Posterior vena cava (tissue), 2 donors: Measurements from ENCODE around the gene GKN2. TPM values are rescaled to one million over a fixed set of nuclear protein-coding genes. Genes with fewer than 3 reads are reported as not detected.

Experiments used
- DNase-seq: peaks from one replicate; pipeline ENCODE4 v3.0.0-alpha.2; 2020; ENCODE audit warnings: low spot score
- intact Hi-C, 2 donors: fragments of 100-400 bp; cut with DNase I; formaldehyde crosslinking; loops; one replicate each; pipeline versions ENCODE4 v1.14.1 to v1.14.2; 2022 to 2023
- total RNA-seq, 2 donors: library from RNA; stranded (reverse); fragmentation: NEBNext Ultra II Directional; extraction: Animal tissue kit (Norgen Biotek cat#: 25700); gene quantifications; one replicate each; pipeline ENCODE4 v1.2.1, GENCODE V29; 2021
- donor health status: DM: yes; HTN: yes; CAD: no.
- donor health status: DM: yes; HTN: yes; CAD: no.

GKN2 gene
- total RNA-seq, 2 donors from 2014 or later: not detected

DNA sequence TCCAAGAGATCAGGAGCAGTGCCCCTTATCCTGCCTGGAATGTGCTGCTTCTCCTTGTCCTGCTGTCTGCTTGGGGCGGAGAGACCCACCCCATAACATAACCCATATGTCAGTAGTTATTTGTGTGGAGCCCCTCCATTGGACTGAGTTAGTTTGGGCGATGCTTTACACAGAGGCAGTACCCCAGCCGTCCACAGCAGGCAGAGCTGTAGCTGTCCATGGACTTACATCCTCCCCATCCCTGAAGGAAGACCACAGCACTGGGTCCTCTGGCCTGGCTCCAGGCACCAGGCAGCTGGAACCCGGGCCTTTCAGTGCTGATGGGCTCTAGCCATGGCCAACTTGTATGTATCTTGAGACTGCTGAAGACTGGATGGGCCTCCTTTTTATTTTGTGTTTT, 20.3 kb downstream of the GKN2 start:
- intact Hi-C loops: no loop called here

DNA sequence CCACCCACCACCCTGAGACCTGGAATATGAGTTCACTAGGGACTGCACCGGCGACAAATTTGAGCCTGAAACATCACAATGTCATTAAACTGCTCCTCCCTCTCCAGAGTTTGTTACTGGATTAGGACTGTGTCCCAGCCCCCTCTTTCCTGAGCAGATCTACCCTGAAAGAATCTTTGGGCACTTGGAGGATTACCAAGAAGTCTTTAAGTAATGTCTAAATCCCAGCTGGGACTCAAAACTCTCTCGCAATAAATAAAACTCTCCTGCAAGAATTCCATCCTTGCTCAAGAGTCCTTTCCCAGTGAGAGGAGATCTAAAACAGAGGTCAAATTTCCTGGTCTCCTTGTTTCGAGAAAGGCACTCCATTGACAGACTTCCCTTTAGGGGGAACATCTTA, 20.9 kb downstream of the GKN2 start:
- no peak for DNase-seq
- intact Hi-C loops: no loop called here

More for the DNA sequence above, 20.3 kb downstream of the GKN2 start:
- no peak for DNase-seq

- intact Hi-C loops: no loop called here
- DNase-seq: no peak
These were observed 21.5 kb downstream of the GKN2 start for GRCh38 chr2:68931149-68931711.

DNA sequence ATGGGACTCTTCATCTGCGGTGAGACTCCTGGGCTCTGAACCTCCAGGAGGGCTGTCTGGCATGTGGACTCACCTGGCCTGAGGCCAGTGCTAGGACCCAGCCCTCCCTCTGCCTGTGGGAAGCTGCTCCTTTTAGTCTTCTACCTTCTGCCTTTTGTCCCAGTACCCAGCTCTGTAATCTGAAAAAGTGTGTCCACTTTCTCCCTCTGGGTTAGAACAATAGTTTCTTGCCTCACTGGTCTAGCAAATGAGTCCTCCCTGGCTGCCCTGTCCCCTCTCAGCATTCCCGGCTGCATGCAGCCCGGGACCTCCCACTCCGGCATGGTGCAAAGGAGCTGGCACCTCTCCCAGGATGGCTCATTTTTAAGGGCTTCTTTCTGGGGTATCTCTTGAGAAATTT, 25.9 kb downstream of the GKN2 start:
- DNase-seq: no peak
- intact Hi-C loops: no loop called here

GRCh38 chr2:68925295-68925896, 27.3 kb downstream of the GKN2 start:
- DNase-seq: no peak
- intact Hi-C loops: no loop called here

GRCh38 chr2:68921646-68922045, 31.0 kb downstream of the GKN2 start:
- intact Hi-C loops: no loop called here
- no peak for DNase-seq

DNA sequence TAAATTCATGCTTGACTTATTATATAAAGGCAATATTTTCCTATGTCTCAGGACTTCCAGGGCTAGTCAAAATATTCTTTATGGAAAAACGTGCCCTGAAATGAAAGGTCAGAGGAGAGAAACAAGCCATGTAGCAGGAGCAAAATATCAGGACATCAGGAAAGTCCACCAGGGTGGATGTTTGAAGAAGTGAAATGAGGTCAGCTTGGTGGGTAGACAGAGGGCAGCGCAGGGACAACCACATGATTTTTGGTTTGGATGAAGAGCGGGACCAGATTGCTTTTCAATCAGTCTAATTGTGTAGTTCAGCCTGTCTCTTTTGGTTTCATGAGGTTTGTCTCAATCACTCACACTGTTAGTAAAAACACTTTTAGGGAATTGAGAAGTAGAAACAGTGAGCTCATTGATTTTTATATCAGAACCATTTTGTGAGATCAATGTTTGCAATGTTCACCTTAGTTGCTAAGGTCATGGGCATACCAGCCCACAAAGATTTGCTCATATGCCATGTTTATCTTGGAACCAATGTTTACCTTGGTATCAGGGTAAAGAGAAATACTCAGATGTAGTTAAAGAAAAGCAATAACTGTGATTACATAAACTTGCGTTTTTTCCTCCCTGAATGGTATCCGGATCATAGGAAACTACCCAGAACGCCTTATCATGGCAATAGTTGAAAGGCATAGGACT, 32.1 kb downstream of the GKN2 start:
- intact Hi-C loops: no loop called here
- no peak for DNase-seq

DNA sequence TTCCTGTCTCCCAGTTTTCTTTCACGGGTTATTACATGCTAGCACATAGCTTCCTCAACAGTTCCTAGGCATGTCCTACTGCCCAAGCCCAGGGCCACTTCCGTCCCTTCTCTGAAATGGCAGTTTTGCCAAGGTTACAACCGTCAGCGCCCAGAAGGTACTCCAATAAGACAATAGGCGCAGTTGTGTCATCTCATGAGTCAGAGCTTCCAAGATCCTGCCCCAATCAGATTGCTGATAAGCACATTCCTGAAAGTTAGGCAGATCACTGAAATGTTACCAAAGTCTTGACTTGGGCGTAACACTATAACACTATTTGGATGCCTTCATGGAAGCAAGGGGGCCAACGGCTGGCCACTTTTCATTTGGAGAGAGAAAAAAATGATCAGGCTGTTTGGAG, 34.2 kb downstream of the GKN2 start:
- intact Hi-C loops: no loop called here

DNA sequence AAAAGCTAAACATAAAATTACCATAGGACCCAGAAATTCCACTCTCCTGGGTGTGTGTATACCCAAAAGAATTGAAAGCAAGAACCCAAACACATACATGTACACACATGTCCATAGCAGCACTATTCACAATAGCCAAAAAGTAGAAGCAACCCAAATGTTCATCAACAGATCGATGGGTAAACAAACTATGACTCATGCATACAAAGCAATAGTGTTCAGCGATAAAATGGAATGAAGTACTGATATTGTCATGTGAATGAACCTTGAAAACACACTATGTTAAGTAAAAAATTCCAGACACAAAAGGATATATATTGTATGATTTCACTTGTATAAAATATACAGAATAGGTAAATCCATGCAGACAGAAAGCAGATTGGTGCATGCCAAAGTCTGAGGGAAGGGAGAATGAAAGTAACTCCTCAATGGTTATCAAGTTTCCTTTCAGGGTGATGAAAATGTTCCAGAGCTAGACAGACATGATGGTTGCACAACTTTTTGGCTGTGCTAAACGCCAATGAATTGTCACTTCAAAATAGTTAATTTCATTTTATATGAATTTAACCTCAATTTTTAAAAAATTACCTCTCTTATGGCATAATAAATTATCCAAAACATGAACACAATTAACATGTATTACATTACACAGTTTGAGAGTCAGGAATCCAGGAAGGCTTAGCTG, 35.5 kb downstream of the GKN2 start:
- intact Hi-C loops: no loop called here
- no peak for DNase-seq

More for the DNA sequence above, 34.2 kb downstream of the GKN2 start:
- no peak for DNase-seq

- intact Hi-C loops: no loop called here
- DNase-seq: no peak
These were observed 36.5 kb downstream of the GKN2 start for GRCh38 chr2:68916226-68916625.

DNA sequence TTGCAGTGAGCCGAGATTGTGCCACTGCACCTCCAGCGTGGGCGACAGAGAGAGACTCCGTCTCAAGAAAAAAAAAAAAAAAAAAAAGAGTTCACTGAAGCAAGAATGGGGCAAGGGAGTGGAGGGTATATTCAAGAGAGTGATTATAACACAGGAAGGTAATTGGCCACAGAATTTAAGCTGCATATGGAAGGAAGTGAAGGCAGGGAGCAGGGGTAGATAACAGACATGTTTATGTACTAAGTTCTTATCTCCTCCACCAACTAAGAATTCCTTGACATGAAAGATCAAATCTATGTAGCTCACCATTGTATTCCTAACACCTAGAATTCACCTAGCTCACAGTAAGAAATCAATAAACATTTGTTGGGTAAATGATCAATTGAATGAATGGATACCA, 37.3 kb downstream of the GKN2 start:
- intact Hi-C loops: no loop called here

GRCh38 chr2:68913359-68913758, 39.3 kb downstream of the GKN2 start:
- no peak for DNase-seq
- intact Hi-C loops: loop anchor here in 1 of 2 donors (5.0 kb wide), 1 partner anchor 161 kb away; no protein-coding TSS in a partner anchor

More for the DNA sequence above, 37.3 kb downstream of the GKN2 start:
- no peak for DNase-seq

GRCh38 chr2:68912732-68913131, 40.0 kb downstream of the GKN2 start:
- no peak for DNase-seq
- intact Hi-C loops: loop anchor here in 1 of 2 donors (5.0 kb wide), 1 partner anchor 160 kb away; no protein-coding TSS in a partner anchor

DNA sequence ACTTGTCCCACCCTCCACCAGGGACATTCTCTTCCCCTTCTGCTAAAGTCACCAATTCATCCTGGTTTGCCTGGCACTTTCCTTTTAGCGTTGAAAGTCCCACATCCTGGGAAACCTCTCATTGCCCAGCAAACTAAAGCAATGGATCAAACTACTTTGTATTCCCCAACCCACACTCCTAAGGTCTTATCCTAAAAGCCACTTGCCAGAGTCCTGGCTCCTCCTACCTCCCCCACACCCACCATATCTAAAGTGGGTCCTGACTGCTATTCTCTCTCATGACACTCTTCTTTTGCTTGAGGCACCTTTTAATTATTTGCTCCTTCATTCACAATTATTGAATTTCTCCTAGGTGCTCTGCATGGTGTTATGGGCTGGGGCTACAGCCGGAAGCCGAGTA, 40.6 kb downstream of the GKN2 start:
- intact Hi-C loops: loop anchor here in 1 of 2 donors (5.0 kb wide), 1 partner anchor 160 kb away; no protein-coding TSS in a partner anchor
- DNase-seq: no peak

- intact Hi-C loops: loop anchor here (1.0 to 5.0 kb wide), 2 partner anchors 159 to 162 kb away; no protein-coding TSS in a partner anchor
- no peak for DNase-seq
These were observed 41.0 kb downstream of the GKN2 start for GRCh38 chr2:68911709-68912108.

DNA sequence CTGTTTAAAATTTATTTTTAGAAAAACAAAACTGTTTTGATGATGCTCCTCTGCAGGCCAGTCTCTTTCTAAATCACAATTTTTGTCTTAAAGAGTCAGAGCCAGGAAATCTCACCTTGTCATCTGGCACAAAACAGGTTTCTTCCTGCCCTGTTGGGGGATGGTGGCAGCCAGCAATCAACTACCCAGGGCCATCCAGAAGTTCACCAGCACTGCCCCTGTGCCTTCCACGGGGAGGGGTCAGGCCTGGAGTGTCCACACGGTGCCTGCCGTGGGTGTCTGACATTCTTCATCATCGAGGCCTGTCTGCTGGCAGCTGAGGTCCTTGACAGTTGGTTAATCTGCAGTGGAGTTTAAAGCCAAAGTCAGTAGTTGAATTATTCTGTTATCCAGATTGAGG, 41.4 kb downstream of the GKN2 start:
- intact Hi-C loops: loop anchor here (1.0 to 5.0 kb wide), 2 partner anchors 159 to 162 kb away; no protein-coding TSS in a partner anchor
- no peak for DNase-seq

DNA sequence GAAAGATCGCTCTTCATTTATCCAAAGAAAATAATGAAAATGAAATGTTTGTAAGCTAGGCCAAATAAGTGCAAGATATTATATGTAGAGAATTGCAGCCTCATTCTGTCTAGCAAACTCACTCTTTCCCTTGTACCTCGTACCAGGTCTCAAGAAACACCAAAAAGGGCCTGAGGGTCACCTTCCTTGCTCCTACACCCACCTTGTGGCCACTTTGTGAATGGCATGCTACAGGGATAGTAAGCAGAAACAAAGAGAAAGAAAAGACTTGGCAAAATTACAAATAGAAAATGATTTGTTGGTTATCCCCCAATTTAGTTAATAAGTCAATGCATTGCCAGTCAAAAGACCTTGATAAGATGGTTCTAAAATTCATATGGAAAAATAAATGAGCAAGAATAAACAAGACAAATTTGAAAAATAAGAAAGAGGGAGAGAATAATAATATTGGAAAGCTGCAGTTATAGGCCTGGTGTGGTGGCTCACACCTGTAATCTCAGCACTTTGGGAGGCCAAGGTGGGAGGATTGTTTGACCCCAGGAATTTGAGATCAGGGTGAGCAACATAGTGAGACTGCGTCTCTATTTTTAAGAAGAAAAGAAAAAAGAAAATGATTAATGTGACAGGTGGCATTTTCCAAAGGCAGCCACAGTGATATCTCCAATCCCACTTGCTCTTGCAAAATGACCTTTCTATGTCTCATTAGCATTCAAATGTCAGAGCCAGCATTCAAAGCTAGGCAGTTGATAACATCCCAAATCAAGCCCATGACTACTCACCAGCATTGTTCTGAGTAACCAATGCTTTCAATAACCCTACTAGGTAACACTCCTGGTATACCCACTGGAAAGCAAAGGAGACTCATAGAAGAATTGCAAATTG, 42.7 kb downstream of the GKN2 start:
- intact Hi-C loops: loop anchor here in 1 of 2 donors (5.0 to 10.0 kb wide), 2 partner anchors 158 to 415 kb away; no protein-coding TSS in a partner anchor
- DNase-seq: no peak

DNA sequence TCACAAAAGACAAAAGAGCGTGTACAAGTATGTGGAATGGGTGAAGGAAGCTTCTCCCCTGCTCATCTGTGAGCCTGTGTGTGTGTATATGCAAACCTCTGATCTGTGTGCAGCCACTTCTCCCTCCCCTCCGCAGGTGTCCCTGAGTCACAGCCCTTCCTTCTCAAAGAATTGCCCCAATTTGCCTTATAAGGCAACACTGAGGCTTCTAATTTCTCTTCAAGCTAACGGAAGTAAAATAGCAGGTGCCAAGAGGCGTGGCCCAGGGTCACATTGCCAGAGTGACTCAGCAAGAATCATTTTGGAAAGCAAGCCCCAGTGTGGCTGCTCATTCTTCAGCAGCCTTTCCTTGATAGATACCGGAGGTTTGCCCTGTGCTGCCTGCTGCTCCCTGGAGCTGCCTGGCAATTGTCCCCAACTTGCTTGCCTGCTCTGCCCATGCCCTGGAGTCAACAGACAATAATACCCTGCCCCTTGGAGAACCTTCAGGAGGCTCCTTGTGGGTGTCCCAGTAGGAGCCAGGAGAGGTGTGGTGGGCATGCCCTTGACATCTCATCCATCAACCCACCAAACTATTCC, 44.2 kb downstream of the GKN2 start:
- intact Hi-C loops: loop anchor here in 1 of 2 donors (10.0 kb wide), 1 partner anchor 414 kb away; no protein-coding TSS in a partner anchor
- DNase-seq: peak; percentile 93
